ENCODE measurements around the gene PHF8. TPM values are rescaled to one million over a fixed set of nuclear protein-coding genes. Genes with fewer than 3 reads are reported as not detected.

Gene PHF8
- total and polyA plus RNA-seq, 11 donors, result 6.6 to 13.6 (median 9.7) TPM

GRCh38 chrX:53895270-53895669, 149.0 kb downstream of the PHF8 start:
- no peaks in the 10 kb centered on the region for H3K4me1 ChIP-seq
- intact Hi-C loops (cut with DNase I), result no loop called here
- WGBS, 4 donors, result 72 to 94% (median 85%) methylated on average over 3 of the region's 3 CpGs
- DNase-seq (no peak), ATAC-seq (no peak)
- H3K27me3 ChIP-seq, result no peaks in the 10 kb centered on the region
- H3K27ac ChIP-seq, result no peak overlapping the region
- no peak overlapping the region for H3K4me3 ChIP-seq
- no peaks in the 10 kb centered on the region for H3K36me3 ChIP-seq
- peaks cover 0 to 3% (median 0%) of the 10 kb centered on the region in 12 donors for H3K9me3 ChIP-seq
- no peak for TF ChIP-seq POLR2A (IDR thresholded peaks at IDR 0.05)

Other genes with a start within 250 kb of the PHF8 start
- gene FAM120C, start 138.8 kb upstream of the PHF8 start, total RNA-seq, result 1 to 10 TPM; 3.4 to 8.8 (median 5.9) TPM
- gene FAM120C, start 138.8 kb upstream of the PHF8 start, polyA plus RNA-seq, result 1 to 10 TPM; 2.1 to 2.2 TPM

All from heart left ventricle (tissue), 16 donors.